NCI-H2029 treated with DMSO at 0.1 percent for 48 hours (cell line): ENCODE measurements around the gene IQCM.

Experiments
- DNase-seq: peaks from one replicate; lab custom pipeline; 2025; lab: John Stamatoyannopoulos, UW

The IQCM gene

DNA sequence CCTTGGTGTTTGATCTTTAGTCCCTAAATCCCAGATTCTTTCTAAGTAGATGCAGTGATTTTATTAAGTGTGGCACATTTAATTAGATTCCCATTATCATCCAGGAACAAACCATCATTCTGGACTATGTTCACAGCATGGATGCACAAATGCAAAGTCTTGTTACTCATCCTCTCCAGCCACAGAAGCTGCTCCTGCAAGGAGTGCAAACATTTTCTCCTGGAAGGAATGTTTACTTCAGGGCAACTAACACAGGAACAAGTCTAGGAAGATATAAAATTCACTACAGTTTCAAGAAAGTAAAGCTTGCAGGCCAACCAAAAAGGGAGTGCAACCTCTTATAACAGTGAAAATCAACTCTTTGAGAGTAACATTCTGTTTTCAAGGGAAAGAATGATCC lies 106.0 kb downstream of the IQCM start:
- no peak for DNase-seq

DNA sequence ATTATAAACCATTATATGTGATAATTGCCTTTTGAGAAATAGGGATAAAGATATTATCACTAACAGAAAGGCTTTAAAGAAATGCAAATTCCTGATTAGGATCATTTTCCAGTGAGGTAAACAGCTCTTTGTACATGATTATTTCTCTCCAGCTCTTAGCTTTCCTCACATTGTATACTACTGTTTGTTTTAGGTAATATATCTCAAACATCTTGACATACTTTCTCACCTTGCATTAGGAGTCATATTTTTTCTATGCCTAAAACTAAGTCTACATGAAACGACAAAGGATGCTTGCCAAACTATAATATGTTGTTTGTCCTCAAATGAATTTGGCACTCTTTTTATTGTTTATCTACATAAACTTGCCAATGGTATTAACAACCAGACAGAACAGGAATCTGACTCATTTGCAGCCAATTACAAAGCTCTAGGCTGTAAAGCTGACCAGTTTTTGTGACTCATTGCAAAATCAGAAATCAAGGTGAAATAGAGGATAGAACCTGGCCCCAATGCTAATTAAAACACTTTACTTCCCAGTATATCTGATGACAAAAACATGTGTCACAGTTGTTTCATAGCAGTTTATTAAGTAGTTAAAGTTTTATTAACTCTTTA lies 107.0 kb downstream of the IQCM start:
- DNase-seq = no peak

DNA sequence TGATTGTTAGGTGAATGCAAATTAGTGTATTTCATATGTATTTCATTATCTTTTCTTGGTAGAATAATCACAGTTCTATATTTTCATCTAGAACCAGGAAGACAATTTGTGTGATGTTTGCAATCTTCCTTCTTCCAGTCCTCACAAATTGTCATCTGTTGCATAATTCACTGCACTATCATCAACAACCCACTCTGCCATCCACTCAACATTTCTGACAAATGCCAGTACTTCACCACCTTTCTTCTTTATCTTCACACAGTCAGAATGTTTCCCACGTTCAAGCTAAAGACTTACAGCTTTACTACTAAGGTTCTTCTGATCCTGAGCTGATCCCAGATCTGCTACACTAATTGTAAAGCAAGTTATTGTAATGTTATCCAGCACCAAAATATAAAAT lies 107.8 kb downstream of the IQCM start:
- no peak for DNase-seq

DNA sequence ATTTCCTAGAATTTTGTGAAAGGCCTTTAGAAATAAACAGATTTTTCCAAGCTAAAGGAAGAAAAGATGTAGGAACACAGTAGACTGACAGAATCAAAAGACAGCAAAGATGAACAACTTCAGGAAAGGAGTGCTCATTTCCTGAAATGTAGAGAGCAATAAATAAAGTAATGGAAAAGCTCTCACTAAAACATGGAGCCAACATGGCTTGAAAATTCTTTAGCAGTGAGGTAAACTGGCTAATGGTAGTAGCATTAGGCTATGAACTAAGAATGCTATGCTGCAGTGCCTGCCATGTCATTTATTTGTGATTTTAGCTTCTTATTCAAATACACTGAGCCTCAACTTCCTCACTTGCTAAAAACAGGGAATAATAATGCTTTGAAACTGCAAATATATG lies 108.7 kb downstream of the IQCM start:
- no peak for DNase-seq

DNA sequence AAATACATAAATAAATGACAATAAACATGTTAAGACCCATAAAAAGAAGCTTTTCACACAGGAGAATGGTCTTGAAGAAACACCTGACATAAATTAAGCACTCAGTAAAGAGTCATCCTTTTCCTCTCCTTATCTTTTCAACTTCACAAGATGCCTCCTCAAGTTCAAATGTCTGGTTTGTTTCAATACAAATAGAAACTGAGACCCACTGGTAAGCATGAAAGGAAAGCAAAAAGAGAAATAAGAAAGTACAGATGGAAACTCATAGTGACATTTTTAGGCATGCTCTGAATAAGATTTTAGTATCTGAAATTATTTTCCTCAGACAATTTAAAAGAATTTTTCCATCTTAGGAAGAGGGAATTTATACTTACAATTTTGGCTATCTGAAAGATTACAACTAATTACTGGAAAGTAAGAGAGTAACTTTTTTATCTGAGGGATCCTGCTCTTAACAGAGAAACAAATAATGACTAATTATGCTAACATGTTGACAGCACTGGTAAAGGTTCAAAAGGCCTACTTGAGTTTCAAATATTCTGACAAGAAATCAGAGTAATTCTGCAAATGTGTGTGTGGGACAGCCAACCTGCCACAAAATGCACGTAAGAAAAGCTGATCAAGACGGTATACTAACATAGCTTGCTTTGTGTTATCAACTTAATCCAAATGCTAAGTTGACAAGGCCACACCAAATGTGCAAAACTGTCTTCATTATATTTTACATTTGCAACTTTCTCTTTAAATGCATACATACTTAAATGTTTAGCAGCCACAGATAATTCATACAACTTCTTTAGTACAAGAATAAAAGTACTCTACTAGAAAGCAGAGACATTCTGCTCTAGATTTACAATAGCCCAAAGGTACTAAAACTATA lies 113.0 kb downstream of the IQCM start:
- DNase-seq = no peak

DNA sequence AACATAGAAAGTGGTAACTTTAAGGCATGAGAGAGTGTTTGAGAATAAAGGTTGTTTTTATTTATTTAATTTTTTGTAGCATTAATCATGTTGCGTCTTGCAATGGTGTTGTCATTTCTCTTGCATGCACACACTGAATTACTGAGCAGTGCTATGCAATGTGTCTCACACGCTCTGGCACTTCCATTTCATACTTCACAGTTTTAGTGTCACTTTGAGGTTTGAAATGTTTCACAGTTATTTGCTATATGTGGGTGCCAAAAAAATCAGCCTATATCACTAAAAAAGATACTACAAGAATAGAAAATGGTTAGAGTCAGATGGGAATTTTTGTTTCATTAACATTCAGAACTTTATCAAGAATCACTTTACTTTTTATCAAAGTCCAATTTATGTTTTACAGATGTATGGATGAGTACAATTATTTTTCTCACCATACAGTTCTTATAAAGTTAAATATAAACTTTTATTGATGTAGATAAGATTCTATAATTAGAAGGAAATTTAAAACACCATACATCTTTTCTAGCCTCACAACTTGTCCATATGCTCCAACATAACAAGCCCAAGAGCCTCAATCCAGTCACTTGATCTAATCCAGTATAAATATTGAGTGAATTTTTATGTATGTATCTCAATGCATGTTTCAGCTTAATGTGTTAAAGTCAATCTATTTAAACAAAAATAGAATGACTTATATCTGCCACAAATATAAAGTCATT lies 114.0 kb downstream of the IQCM start:
- no peak for DNase-seq

DNA sequence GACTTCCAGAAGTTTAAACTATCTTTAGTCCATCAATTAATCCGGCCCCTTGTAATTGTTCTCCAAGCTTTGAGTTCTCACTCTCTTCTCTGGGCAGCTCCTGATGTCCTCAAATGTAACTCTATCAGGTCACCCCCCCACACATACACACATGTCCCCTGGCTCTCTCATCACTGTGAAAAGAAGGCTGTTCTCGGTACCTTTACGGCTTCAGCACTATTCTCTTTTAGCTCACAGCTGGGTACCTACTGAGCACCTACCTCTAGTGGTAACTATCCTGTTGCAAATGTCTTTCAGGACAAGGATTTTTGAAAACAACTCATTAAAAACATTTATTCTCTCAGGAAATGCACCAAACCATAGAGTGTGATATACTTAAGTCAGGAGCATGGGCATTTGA lies 115.4 kb downstream of the IQCM start:
- DNase-seq = no peak

DNA sequence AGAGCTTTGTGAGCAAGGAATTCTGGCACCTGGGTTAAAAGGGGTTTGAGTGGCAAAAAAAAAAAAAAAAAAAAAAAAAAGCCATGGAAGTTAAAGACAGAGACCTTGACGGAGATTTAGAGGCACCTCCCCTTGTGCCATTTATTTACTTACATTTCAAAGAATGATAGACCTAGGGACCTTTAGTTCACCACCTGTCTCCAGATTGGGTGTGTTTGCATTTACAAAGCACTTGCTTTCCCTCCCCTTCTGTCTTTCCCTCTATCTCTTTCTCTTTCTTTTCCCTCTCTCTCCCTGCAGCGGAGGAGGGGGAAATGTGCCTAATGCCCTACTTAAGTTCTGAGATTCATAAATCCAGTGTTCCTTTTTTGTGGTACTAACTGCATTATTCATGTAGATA lies 116.0 kb downstream of the IQCM start:
- DNase-seq = no peak

DNA sequence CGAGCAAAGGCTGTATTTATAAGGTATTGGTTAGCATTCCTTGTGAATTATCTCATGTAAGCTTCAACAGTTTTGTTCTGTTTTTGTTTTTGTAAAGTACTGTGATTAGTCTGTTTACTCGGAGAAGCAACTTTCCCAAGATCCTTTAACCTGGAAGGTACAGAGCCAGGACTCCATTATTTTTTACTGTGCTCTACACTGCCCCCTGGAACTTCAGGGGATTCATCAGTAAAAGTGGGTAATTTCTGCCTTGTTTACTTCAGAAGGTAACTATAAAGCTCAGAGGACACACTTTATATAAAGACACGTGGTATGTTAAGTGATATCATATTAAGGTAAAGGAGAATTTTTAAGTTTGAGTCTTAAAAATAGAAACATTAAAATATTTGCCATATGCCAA lies 124.9 kb downstream of the IQCM start:
- no peak for DNase-seq

DNA sequence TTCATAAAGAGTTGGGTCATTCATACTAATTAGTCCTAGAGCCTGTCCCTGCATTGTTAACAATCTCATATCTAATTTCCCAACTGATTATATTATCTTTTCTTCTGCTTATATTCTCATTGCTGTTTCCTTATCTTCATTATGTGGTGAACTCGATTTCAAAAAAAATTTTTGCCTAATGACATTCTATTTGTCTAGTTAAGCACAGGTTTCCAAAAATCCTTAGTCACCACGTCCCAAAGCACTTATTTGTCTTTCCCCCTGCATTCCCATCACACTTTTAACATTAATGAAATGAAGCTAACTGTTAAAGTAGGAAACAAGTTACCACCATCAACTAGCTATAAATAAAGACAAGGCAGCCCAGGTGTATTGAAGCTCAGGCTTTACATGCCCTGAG lies 131.1 kb downstream of the IQCM start:
- no peak for DNase-seq

DNA sequence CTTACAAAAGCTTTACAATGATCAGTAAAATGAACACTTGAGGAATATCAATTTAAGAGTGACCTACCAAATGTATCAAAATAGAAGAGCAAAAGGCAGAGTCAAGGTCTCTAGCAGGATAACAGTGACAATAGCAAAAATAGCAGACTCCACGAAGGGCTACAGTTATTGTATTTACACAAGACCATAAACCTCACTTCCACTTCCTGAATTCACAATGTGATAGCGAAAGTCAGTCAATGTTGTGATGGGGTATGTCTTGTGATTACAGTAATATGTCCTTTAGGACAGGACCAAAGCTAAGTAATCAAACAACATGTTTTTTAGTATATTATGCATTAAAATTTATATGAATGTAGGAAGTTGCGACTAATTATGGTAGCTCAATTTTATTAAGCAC lies 139.6 kb downstream of the IQCM start:
- no peak for DNase-seq

DNA sequence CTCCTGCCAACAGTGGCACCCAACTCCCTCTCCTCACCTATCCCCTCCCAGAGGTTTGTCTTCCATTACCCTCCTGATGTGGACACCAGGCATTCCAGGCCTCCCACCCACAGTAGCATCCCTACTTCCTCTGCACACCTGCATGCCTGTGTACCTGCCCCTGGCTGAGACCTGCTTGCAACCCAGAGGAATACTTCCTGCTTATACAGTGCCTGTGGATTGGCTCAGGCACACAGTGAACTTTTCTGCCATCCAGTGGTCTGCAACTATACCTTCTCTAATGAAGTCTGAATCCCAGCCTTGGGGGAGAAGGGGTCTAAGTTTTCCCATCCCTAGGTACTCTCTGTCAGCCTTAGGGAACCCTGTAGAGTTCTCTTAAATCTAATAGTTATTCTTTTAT lies 169.9 kb downstream of the IQCM start:
- no peak for DNase-seq

DNA sequence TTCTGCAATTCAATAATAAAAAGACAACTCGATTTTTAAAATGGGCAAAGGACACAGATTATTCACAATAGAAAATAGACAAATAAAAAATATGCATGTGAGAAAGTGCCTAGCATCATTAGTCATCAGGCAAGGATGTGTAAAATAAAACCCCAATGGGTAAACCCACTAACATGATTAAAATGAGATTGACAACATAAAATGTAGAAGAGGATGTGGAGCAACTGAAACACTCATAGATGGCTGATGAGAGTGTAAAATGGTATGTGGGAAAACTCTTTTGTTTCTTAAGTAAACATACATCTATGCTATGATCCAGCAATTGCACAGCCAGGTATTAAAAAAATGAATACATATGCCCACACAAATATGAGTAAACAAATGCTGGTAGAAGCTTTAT lies 177.6 kb downstream of the IQCM start:
- DNase-seq = no peak

DNA sequence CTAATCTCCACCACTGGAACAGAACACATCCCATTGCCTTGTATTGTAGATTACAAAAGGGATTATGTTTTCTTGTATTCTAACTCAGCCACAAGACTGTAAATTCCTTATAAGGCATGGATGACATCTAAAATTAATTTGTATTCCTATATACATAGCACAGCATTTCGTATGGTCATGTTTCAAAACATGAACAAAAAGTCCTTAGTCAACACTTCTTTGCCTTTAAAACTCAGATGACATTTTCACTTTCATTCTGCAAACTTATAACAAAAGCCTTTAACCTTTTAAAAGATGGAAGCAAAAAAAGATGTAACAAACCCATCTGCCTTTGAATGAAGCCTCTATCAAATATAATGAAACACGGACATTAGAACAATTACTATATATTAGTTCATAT lies 181.3 kb downstream of the IQCM start:
- DNase-seq = no peak

DNA sequence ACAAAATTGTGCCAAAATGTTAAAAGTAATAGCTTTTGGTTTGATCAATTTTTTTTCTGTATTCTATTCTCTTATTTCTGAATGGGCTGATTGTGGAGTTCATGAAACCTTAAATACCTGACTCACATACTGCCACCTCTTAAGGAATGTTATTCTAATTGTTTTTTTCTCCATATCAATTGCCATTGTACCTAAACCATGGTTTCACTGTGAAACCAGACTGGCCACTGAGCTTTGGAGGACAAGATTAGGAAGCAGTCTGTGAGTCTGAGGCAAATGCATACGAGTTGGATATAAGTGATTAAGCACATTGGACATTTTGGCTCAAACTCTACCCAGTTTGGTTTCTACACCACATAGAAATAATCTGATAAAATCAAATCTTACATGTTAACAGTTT lies 184.0 kb downstream of the IQCM start:
- DNase-seq = no peak

DNA sequence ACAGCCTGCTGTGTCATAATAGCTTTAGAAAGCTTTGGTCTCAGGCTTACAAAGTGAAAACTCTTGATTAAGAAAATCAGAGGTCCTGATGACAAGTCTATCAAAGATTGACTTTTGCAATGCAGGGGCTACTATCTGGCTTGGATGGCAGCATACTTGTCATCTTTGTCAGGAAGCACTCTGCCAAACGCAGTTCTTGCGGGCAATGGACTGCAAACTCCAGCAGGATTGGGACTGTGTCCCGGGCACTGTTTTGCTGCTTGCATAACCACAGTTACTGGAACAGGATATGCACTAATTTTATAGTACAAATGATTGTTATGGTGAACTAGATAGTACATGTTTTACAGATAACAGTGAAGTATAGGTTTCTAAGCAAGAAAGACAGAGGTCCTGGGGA lies 185.6 kb downstream of the IQCM start:
- no peak for DNase-seq

DNA sequence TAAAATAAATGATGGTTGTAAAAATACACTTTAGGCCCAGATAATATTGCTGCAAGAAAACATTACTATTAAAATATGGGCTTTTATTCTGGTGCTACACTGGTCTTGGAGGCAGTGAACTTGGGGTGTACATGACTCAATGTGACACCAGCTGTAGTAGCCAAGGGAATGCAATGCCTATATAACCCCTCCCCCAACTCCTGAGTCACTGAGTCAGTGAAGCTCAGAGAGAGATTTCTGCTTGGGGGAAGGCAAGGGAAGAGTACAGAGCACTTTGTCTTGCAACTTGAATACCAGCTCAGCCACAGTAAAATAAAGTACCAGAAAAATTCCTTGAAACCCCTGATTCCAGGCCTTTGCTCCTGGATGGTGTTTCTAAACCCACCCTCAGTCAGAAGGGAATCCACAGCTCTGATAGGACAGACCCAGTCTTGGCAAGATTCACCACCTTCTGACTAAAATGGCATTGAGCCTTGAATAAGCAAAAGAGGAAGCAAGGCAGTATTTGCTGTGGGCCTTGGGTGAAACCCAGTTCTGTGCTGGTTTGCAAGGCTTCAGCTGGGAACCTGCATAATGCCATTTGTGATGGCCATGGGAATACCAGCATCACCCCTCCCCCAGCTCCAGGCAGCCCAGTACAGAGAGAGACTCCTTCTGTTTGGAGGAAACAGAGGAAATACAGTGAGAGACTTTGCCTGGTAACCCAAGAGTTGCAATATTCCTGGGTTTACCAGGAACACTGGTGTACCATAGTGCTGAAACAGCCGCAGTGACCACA lies 209.9 kb downstream of the IQCM start:
- no peak for DNase-seq

DNA sequence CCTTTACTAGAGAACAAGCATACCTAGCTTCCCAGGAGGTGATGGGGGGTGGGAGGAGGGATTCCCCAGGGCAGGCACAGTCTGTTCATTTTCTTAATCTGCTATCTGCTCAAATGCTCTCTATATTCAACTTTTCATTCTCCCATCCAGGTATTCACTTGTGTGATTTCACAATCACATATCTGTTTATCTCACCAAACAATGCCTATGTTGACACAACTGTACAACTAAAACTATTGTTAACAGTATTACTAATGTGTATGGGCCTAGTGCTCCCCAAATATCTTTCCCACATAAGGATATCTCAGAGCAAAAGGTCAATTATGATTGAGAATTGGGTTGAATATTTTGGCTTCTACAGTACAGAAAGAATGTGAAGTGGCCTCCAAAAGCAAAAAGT lies 210.8 kb downstream of the IQCM start:
- DNase-seq = no peak

DNA sequence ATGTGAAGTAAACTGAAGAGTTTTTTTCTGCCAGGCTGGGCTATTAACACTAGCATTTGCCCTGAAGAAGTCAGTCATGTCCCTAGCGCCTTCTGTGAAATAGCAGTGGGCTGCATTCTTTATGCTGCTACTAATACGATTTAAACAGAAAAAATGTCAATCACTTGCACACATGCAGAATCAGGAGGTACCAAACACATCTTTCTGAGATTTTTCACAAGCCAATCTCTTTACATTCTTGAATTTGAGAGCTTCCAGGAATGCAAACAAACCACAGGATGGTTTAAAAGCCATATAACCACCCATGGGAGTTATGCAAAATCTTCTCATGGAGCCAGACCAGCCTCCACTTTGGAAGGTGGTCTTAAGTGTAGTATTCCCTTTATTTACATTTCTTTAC lies 220.1 kb downstream of the IQCM start:
- DNase-seq = no peak

DNA sequence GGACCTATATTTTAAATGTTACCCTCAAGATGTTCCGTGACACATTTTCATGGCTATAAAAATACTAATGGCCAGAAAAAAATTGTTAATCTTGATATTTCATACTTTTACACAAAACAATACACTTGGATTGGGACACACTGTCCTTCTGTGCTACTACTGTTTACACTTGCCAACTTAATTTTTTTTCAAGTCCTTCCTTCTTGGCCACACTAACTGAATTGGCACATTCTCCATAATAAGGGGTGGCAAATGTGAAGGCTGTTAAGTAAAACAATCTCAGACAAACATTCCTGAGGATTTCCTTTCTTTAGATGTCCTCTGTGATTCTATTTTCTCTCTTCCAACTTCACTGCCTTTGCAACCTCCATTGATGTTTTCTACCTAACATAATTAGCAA lies 225.8 kb downstream of the IQCM start:
- no peak for DNase-seq

DNA sequence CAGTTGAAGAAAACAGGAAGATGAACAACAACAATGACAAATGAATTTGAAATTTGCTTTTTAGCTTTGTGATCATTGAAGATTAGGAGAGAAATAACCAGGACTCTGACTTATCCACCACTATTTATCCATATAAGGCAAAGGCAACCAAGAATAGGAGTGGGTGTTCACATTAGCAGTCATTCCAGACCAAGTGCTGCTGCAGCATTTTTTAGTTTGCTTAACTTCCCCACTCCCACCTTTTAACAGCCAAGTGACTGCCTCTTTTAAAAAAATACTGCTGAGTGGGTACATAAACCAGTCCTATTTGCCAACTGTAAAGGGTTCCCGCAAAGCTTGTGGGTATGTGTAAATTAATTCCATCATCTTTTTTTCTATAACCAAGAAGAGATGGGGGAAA lies 230.9 kb downstream of the IQCM start:
- no peak for DNase-seq

DNA sequence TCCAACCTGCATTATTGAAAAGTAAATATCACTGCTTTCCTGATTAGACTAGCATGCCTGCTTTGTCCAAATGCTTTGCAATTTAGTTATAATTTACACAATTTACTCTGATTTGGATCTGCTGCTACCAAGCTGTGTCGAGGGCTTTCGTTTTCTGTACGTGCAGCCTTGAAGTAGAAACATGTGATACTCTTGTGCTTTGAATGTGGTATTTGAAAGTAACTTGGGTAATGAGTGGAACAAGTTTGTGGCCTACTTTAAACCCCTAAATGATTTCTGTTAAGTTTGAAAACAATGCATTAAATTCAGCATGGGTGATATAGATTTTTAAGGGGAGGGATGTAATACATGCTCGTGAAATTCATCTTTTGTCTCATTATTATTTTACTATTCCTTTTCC lies 240.7 kb downstream of the IQCM start:
- no peak for DNase-seq
